Tibial nerve (tissue), 4 donors: ENCODE data around the gene OMD.

Experiments used
- CTCF ChIP-seq, 5 experiments: fragments of 200-600 bp in 3 of 5; fragments of 450-650 bp in 2 of 5; sonication (generic) in 3 of 5; IDR thresholded peaks; one replicate each; pipeline ENCODE4 v1.5.1; 2016 to 2019; ENCODE audit warnings: antibody characterized with exemption in 5 of 5, mild to moderate bottlenecking in 3 of 5, moderate library complexity in 2 of 5
- EP300 ChIP-seq, 2 donors: sonication (generic); formaldehyde crosslinking; IDR thresholded peaks; one replicate each; pipeline ENCODE4 v1.6.1; 2017; ENCODE audit warnings: antibody characterized with exemption in 2 of 2, mild to moderate bottlenecking in 1 of 2
- POLR2A ChIP-seq, 2 donors: fragments of 450-650 bp; IDR thresholded peaks; one replicate each; pipeline ENCODE4 v1.6.1; 2017; ENCODE audit warnings: antibody characterized with exemption in 2 of 2, mild to moderate bottlenecking in 2 of 2, moderate library complexity in 2 of 2

- no peak for TF ChIP-seq POLR2A (IDR thresholded peaks at IDR 0.05)
- no peak for TF ChIP-seq CTCF (IDR thresholded peaks at IDR 0.05)
- no peak for TF ChIP-seq EP300 (IDR thresholded peaks at IDR 0.05)
Measured at GRCh38 chr9:92467041-92467440, 42.8 kb upstream of the OMD start.
